SK-N-SH (cell line): ENCODE data around the gene TUBB3.
A peak's percentile ranks its signal among the peaks of the same experiment; 100 is the strongest.

ENCODE experiments used
- CTCF ChIP-seq: fragments of 200-600 bp; sonication (generic); IDR thresholded peaks from 2 replicates; pipeline ENCODE4 v1.6.1; 2017; ENCODE audit warnings: antibody characterized with exemption, mild to moderate bottlenecking, moderate library complexity
- EP300 ChIP-seq, 2 experiments: IDR thresholded peaks; 2 replicates each; pipeline versions ENCODE4 v1.4.0 to v1.6.1; 2012; ENCODE audit warnings: borderline replicate concordance in 1 of 2, low read depth in 1 of 2, low read length in 1 of 2
- MAX ChIP-seq: IDR thresholded peaks from 2 replicates; pipeline ENCODE4 v1.4.0; 2012; ENCODE audit warnings: low read depth
- POLR2AphosphoS5 ChIP-seq: IDR thresholded peaks from 2 replicates; pipeline ENCODE4 v1.6.1; 2012; ENCODE audit warnings: low read depth, low read length
- RCOR1 ChIP-seq: fragments of 150-350 bp; IDR thresholded peaks from 2 replicates; pipeline ENCODE4 v1.6.1; 2017; ENCODE audit warnings: antibody characterized with exemption, low read length
- REST ChIP-seq: IDR thresholded peaks from 2 replicates; pipeline ENCODE4 v1.6.1; 2012; ENCODE audit warnings: mild to moderate bottlenecking, low read depth, low read length, moderate library complexity
- SMC3 ChIP-seq: IDR thresholded peaks from 2 replicates; pipeline ENCODE4 v1.6.1; 2012; ENCODE audit warnings: low read depth, low read length, improper control_type of control experiment
- TCF12 ChIP-seq: IDR thresholded peaks from 2 replicates; pipeline ENCODE4 v1.4.0; 2012
- USF2 ChIP-seq: fragments of 150-350 bp; IDR thresholded peaks from 2 replicates; pipeline ENCODE4 v1.6.1; 2017; ENCODE audit warnings: antibody characterized with exemption, low read length, low read depth, borderline replicate concordance
- YY1 ChIP-seq: IDR thresholded peaks from 2 replicates; pipeline ENCODE4 v1.4.0; 2012; ENCODE audit warnings: low read depth, mild to moderate bottlenecking

- TF ChIP-seq USF2 (no peak), CTCF (peak; percentile 48), TCF12 (no peak), YY1 (no peak), REST (no peak), EP300 (IDR thresholded peaks at IDR 0.05; ENCODE audit: borderline replicate concordance in 1 of 2, low read depth in 1 of 2, low read length in 1 of 2) (no peak), RCOR1 (no peak), MAX (no peak), SMC3 (no peak), POLR2AphosphoS5 (no peak; the same call in 1 of the 2 replicates)
Observed at GRCh38 chr16:89918453-89919347, 4.4 kb upstream of the TUBB3 start, which contains the start of gene MC1R.
